PC-9 (cell line): Measurements from ENCODE around the gene PLA2G4C.

Experiments
- CTCF ChIP-seq: fragments of 200-600 bp; sonication (generic); conservative IDR thresholded peaks from 2 replicates; pipeline ENCODE4 v1.6.1; 2017; ENCODE audit warnings: mixed run types, antibody characterized with exemption, mild to moderate bottlenecking, moderate library complexity
- EZH2 ChIP-seq: fragments of 200-600 bp; sonication (generic); IDR thresholded peaks from 2 replicates; pipeline ENCODE4 v1.8.0; 2017; ENCODE audit warnings: antibody characterized with exemption, low read depth

DNA sequence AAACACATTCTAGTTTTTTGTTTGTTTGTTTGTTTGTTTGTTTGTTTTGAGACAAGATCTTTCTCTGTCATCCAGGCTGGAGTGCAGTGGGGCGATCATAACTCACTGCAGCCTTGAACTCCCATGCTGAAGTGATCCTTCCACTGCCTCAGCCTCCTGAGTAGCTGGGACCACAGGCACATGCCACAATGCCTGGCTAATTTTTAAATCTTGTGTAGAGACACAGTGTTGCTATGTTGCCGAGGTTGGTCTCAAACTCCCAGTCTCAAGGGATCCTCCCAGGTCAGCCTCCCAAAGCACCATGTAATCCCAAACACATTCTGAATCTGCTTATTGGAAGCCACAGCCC is 15.8 kb downstream of the PLA2G4C start:
- TF ChIP-seq CTCF: no peak
- no peak for TF ChIP-seq EZH2
